GM12873 (cell line): ENCODE measurements around the gene IGF1.

Source experiments
- TF ChIP-seq, protein P1 (sequence below): IDR thresholded peaks from 2 replicates; pipeline ENCODE4 v1.5.1; 2012; ENCODE audit warnings: low read depth, mild to moderate bottlenecking, moderate library complexity, low read length, control low read depth; ENCODE audit not compliant: insufficient read depth; ENCODE audit errors: missing control alignments

IGF1 gene

DNA sequence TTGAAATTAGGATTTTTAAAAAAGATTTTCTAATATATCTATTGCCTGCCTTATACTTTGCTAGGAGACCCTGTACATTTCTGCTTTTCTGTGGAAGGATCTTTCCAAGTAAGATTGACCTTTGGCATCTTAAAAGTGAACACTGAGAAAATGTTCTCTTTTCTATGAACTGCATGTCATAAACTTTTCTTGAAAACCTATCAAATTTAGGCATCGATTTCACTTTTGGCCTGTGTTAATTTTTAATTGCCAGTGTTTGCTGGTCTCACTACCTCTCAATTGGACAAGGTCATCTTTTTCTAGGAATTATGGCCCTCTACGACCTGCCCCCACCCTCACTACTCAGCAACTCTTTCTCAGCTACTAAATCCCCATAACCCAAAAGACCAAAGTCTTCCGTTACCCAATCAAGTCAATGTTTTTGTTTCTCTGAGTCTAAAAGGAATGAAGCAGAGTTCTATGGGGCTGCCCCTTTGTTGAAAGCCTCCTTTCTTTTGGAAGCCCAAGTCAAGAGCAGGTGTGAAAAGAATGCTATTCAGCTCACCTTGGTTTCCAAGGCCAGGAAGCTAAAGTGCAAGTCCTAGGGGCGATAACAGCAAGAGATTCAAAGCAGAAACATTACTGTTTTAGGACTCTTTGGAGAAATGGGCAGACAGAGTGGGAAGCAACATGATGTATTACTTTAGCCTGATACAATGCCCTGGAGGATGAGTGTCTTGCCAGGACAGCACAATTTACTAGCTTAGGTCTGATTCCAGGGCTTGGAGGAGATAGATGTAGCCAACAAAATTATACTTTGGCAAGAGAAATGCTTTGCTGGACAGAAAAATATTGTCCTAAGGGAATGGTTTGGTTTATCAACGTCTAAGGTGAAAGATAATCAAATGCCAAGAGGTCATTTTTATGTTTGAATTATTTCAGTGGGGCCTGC lies 55.0 kb downstream of the IGF1 start:
- TF ChIP-seq, protein P1, sequence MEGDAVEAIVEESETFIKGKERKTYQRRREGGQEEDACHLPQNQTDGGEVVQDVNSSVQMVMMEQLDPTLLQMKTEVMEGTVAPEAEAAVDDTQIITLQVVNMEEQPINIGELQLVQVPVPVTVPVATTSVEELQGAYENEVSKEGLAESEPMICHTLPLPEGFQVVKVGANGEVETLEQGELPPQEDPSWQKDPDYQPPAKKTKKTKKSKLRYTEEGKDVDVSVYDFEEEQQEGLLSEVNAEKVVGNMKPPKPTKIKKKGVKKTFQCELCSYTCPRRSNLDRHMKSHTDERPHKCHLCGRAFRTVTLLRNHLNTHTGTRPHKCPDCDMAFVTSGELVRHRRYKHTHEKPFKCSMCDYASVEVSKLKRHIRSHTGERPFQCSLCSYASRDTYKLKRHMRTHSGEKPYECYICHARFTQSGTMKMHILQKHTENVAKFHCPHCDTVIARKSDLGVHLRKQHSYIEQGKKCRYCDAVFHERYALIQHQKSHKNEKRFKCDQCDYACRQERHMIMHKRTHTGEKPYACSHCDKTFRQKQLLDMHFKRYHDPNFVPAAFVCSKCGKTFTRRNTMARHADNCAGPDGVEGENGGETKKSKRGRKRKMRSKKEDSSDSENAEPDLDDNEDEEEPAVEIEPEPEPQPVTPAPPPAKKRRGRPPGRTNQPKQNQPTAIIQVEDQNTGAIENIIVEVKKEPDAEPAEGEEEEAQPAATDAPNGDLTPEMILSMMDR = no peak

DNA sequence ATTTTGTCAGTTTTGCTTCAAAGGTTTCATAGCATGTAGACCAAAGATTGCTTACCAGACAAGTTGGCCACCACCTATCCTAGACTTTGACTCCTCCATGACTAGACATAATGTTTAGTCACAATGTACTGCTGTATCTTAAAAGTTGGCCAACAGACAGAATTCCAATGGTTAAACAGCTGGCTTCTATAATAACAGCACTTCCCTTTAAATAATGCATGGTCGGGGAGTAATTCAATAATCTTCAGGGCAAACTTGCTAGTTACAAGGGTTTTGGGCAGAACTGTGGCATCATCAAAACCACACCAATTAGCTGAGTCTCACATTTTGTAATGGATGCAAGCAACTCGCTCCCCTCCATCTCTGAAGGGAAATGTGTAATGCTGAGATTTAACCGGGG lies 56.9 kb downstream of the IGF1 start:
- TF ChIP-seq, protein P1 = no peak

DNA sequence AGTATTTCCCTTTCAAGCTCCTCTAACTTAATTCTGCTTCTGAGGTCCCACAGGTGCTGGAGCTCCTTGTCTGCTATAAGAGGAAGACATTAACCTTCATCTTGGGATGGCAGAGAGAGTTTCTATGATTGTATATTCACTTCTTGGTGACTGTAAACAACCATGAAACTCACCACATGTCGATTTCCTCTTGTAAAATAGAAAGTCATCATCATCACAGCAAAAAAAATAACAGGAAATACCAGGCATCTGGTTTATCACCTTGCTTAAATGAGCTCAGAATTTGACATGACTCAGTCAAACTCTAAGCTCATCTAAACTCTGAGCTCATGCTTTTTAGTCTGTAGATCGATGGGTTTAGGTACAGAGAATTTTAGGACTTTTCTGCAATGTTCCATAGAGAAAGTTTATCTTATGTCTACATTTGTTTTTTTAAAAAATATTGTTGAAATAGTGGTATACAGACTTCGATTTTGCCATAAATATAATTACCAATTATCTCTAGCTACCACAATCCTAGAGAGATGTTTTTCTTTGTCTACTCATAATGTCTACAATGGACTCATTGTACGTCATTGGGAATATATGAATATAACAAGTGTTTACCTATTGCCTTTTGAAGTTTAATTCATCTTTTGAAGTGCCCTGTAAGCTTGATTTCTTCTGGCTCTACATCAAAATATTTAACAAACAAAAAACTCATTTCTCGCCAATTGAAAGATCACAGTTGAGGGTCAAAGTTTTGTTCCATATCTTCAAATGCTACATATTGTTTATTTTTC lies 58.4 kb downstream of the IGF1 start:
- TF ChIP-seq, protein P1 = no peak

- TF ChIP-seq, protein P1 = no peak
These were observed 61.1 kb downstream of the IGF1 start for GRCh38 chr12:102419094-102419764.

DNA sequence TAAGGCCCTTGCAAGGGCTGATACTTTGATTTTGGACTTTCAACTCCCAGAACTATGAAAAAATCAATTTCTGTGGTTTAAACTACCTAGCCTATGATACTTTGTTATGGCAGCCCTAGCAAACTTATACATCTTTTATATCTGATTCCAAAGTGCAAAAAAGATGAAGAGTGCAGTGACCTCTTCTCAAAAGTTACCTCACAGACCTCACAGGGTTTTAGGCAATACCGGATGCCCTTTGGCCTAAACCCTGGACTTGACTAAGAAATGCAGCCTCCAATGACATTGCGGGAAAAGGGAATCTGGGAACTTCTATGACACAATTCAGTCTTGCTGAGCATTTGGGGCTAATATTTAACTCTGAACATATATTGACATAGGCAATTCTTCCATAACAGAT lies 63.3 kb downstream of the IGF1 start:
- TF ChIP-seq, protein P1 = no peak

DNA sequence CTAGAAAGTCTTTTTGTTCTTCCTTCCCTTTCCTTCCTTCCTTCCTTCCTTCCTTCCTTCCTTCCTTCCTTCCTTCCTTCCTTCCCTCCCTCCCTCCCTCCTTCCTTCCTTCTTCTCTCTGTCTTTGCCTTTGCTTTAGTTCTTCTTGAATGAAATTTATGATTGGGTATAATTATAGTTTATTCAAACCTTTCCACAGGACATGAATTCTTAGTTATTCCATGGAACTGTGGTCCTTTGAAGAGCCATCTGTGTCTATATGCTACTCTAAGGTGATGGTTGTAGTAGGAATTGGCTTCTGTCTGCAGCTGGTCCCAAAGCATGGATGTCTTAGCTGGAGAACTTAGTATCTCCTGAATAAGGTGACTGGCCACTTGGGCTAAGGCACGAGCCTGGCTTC lies 64.8 kb downstream of the IGF1 start:
- TF ChIP-seq, protein P1 = no peak

- TF ChIP-seq, protein P1 = no peak
These were observed 67.0 kb downstream of the IGF1 start for GRCh38 chr12:102413396-102413795.
